Lower leg skin (tissue), 3 donors: ENCODE measurements around the gene TULP1.

ENCODE experiments used
- POLR2A ChIP-seq, 2 donors: fragments of 450-650 bp; IDR thresholded peaks; one replicate each; pipeline ENCODE4 v1.6.1; 2016 to 2017; ENCODE audit warnings: antibody characterized with exemption in 2 of 2, mild to moderate bottlenecking in 1 of 2, moderate library complexity in 1 of 2
- TF ChIP-seq, protein P1 (sequence below), 3 donors: fragments of 450-650 bp; IDR thresholded peaks; one replicate each; pipeline ENCODE4 v1.5.1; 2016; ENCODE audit warnings: antibody characterized with exemption in 3 of 3, mild to moderate bottlenecking in 3 of 3, moderate library complexity in 2 of 3

DNA sequence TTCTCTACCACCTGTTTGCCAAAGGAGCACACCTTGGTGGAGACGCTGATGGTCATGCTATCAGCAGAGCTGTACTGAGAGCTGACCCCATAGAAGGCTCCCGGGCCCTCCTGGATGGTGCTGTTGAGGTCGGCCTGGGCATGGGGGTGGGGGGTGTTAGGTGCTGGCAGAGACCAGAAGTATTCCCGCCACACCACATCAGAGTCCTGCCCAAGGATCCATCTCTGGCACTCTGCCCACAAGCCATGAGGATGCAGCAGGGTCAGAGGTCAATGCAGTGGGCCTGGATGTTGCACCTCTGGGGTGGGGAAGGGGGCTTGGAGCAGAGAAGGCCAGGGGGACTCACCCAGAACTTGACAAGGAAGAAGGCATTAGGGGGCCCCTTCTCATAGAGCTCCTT is 37.1 kb downstream of the TULP1 start:
- TF ChIP-seq, protein P1, sequence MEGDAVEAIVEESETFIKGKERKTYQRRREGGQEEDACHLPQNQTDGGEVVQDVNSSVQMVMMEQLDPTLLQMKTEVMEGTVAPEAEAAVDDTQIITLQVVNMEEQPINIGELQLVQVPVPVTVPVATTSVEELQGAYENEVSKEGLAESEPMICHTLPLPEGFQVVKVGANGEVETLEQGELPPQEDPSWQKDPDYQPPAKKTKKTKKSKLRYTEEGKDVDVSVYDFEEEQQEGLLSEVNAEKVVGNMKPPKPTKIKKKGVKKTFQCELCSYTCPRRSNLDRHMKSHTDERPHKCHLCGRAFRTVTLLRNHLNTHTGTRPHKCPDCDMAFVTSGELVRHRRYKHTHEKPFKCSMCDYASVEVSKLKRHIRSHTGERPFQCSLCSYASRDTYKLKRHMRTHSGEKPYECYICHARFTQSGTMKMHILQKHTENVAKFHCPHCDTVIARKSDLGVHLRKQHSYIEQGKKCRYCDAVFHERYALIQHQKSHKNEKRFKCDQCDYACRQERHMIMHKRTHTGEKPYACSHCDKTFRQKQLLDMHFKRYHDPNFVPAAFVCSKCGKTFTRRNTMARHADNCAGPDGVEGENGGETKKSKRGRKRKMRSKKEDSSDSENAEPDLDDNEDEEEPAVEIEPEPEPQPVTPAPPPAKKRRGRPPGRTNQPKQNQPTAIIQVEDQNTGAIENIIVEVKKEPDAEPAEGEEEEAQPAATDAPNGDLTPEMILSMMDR (IDR thresholded peaks at IDR 0.05), result no peak
- TF ChIP-seq POLR2A (IDR thresholded peaks at IDR 0.05), result no peak
